Right atrium auricular region (tissue), 2 donors: ENCODE results near the gene BBS9. TPM values are rescaled to one million over a fixed set of nuclear protein-coding genes. Genes with fewer than 3 reads are reported as not detected.

Experiments used
- DNase-seq: peaks from one replicate; pipeline ENCODE4 v3.0.0-alpha.2; 2019; ENCODE audit warnings: low spot score
- H3K27ac ChIP-seq, 2 donors: fragments of 200-600 bp; sonication (generic); 1 replicate in 1 of 2; 2 replicates in 1 of 2; pipeline ENCODE4 v1.5.1; 2016 to 2019
- H3K27me3 ChIP-seq, 2 donors: fragments of 200-600 bp; sonication (generic); one replicate each; pipeline versions ENCODE4 v1.5.1 to v1.6.0; 2017 to 2019
- H3K36me3 ChIP-seq: fragments of 200-600 bp; sonication (generic); one replicate; pipeline ENCODE4 v1.5.1; 2016
- H3K4me1 ChIP-seq, 2 donors: fragments of 200-600 bp; sonication (generic); one replicate each; pipeline versions ENCODE4 v1.5.1 to v1.6.0; 2017 to 2019
- H3K4me3 ChIP-seq, 2 donors: fragments of 200-600 bp; sonication (generic); 1 replicate in 1 of 2; 2 replicates in 1 of 2; pipeline ENCODE4 v1.5.1; 2017 to 2019; ENCODE audit warnings: mild to moderate bottlenecking in 1 of 2, moderate library complexity in 1 of 2
- H3K9me3 ChIP-seq, 2 donors: fragments of 200-600 bp; sonication (generic); one replicate each; pipeline ENCODE4 v1.5.1; 2019
- total RNA-seq, 2 donors: library from RNA; depleted of rRNA; stranded (reverse); fragments of >200 nt; gene quantifications; one replicate each; pipeline ENCODE4 v1.1.0, GENCODE V29; 2016
- TF ChIP-seq, protein P1 (sequence below), 2 donors: fragments of 200-600 bp; sonication (generic); IDR thresholded peaks; one replicate each; pipeline ENCODE4 v1.5.1; 2019; ENCODE audit warnings: antibody characterized with exemption in 2 of 2

BBS9 gene
- total RNA-seq, 2 donors from 2014 or later = 13.3 to 13.8 TPM

DNA sequence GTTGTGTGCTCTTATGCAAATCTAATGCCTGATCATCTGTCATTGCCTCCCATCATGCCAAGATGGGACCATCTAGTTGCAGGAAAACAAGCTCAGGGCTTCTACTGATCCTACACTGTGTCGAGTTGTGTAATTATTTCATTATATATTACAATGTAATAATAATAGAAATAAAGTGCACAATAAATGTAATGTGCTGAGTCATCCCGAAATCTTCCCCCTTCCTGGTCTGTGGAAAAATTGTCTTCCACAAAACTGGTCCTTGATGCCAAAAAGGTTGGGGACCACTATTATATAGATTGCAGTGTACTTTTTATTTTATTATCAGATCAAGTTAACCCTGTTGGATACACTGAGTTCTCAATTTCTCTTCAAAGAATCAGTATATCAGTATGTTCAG is 50.2 kb downstream of the BBS9 start:
- no peaks in the 10 kb centered on the region for H3K27me3 ChIP-seq
- peaks cover 0 to 6% of the 10 kb centered on the region in 2 donors for H3K4me1 ChIP-seq
- H3K36me3 ChIP-seq = peaks cover 8% of the 10 kb centered on the region
- H3K4me3 ChIP-seq = no peak overlapping the region
- no peak overlapping the region for H3K27ac ChIP-seq
- no peak for DNase-seq
- no peaks in the 10 kb centered on the region for H3K9me3 ChIP-seq
- TF ChIP-seq, protein P1, sequence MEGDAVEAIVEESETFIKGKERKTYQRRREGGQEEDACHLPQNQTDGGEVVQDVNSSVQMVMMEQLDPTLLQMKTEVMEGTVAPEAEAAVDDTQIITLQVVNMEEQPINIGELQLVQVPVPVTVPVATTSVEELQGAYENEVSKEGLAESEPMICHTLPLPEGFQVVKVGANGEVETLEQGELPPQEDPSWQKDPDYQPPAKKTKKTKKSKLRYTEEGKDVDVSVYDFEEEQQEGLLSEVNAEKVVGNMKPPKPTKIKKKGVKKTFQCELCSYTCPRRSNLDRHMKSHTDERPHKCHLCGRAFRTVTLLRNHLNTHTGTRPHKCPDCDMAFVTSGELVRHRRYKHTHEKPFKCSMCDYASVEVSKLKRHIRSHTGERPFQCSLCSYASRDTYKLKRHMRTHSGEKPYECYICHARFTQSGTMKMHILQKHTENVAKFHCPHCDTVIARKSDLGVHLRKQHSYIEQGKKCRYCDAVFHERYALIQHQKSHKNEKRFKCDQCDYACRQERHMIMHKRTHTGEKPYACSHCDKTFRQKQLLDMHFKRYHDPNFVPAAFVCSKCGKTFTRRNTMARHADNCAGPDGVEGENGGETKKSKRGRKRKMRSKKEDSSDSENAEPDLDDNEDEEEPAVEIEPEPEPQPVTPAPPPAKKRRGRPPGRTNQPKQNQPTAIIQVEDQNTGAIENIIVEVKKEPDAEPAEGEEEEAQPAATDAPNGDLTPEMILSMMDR (IDR thresholded peaks at IDR 0.05) = no peak

DNA sequence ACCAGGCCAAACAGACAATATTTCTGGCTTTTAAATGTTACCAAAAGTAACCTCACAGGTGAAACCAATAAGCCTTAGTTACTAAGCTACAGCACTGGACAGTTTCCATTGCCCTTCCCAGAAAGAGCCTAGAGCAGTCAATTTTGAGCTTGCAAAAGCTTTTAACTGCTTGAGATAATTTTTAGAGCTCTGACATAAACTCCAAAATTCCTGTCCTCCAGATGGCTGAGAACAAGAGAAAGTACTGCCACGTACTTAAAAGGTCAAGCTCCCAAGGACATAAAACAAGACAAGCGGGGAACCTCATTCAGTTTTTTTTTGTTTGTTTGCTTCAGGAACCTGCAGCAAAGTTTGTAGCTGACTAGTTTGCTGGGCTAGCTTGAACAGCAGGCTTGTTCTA is 54.1 kb downstream of the BBS9 start:
- H3K9me3 ChIP-seq = no peaks in the 10 kb centered on the region
- H3K27ac ChIP-seq = no peak overlapping the region
- TF ChIP-seq, protein P1 (IDR thresholded peaks at IDR 0.05) = no peak
- H3K4me1 ChIP-seq = peaks cover 0 to 6% of the 10 kb centered on the region in 2 donors
- DNase-seq = no peak
- H3K27me3 ChIP-seq = no peaks in the 10 kb centered on the region
- H3K36me3 ChIP-seq = no peaks in the 10 kb centered on the region
- H3K4me3 ChIP-seq = no peak overlapping the region

DNA sequence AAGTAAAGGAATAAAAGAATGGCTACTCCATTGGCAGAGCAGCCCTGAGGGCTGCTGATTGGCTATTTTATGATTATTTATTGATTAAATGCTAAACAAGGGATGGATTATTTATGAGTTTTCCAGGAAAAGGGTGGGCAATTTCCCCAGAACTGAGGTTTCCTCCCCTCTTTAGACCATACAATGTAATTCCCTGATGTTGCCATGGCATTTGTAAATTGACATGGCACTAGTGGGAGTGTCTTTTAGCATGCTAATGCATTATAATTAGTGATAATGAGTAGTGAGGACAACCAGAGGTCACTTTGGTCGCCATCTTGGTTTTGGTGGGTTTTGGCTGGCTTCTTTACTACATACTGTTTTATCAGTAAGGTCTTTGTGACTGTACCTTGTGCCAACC is 55.5 kb downstream of the BBS9 start:
- no peak overlapping the region for H3K27ac ChIP-seq
- no peaks in the 10 kb centered on the region for H3K27me3 ChIP-seq
- TF ChIP-seq, protein P1 (IDR thresholded peaks at IDR 0.05) = no peak
- DNase-seq = no peak
- no peak overlapping the region for H3K4me3 ChIP-seq
- no peaks in the 10 kb centered on the region for H3K9me3 ChIP-seq
- no peaks in the 10 kb centered on the region for H3K36me3 ChIP-seq
- H3K4me1 ChIP-seq = peaks cover 0 to 6% of the 10 kb centered on the region in 2 donors

DNA sequence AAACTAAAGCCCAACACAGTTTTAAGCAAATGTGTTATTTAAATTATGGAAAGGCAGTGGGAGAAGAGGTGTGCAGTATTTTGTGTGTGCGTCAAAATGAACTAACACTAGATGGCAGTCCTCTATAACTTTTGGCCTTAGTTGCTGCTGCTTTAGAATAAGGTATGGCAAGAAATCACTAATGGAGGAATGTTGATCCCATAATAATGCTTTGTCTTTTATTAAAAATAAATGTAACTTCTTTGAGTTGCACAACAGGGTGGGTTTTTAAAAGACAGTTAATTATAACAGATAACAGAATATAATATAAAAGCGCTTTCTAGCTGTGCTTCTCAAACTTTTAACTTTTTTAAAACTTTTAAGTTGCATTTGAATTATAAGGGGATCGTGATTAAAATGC is 56.4 kb downstream of the BBS9 start:
- H3K4me1 ChIP-seq = peaks cover 0 to 6% of the 10 kb centered on the region in 2 donors
- TF ChIP-seq, protein P1 (IDR thresholded peaks at IDR 0.05) = peak; percentile 35 to 68
- H3K27me3 ChIP-seq = no peaks in the 10 kb centered on the region
- H3K4me3 ChIP-seq = no peak overlapping the region
- no peak for DNase-seq
- H3K27ac ChIP-seq = no peak overlapping the region
- no peaks in the 10 kb centered on the region for H3K36me3 ChIP-seq
- H3K9me3 ChIP-seq = no peaks in the 10 kb centered on the region

DNA sequence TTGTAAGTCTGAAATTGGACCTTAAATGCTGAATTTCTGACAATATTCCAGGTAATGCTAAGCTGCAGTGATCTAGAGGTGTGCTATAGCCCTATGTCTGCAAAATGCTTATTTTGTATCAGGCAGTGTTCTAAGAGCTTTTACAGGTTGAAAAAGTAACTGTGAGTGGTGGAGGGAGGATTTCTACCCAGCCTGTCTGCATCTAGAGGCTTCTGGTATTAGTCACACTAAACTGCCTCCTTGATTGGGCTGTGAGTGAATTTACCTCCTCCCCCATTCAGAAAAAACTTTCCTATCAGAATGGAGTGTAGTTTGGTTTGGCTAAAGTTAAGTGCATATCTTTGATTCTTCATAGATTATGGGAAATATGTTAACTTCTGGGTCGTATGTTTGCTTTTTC is 56.8 kb downstream of the BBS9 start:
- no peak overlapping the region for H3K4me3 ChIP-seq
- H3K36me3 ChIP-seq = no peaks in the 10 kb centered on the region
- H3K27me3 ChIP-seq = no peaks in the 10 kb centered on the region
- H3K9me3 ChIP-seq = no peaks in the 10 kb centered on the region
- peaks cover 0 to 6% of the 10 kb centered on the region in 2 donors for H3K4me1 ChIP-seq
- DNase-seq = no peak
- TF ChIP-seq, protein P1 (IDR thresholded peaks at IDR 0.05) = no peak
- H3K27ac ChIP-seq = no peak overlapping the region

DNA sequence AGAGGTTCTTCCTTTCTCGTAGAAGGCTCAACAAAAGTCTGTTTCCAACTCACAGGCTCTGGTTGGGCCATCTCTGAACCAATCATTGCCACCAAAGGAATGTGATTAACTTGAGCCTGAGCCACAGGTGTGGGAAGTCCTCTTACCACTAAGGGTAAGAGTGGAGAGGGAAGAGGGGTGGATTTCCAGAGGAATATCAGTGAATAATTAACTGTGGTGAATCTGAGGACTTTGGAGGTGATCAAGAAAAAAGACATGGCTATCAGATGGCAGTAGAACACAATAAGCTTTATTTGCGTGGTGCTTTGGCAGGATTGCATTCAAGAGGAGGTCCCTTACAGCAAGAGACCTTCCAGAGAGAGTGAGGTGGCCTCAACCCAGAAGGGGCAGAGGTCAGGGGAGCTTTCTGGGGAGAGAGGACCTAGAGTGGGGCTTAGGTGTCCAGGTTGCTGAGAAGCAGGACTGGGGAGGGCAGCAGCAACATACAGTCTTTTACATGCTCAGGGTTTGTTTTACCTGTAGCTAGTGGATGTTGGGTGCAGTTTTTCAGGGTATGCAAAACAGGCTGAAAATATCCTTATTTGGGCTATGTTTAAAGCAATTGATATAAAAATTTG is 61.4 kb downstream of the BBS9 start:
- H3K27ac ChIP-seq = no peak overlapping the region
- H3K36me3 ChIP-seq = no peaks in the 10 kb centered on the region
- no peaks in the 10 kb centered on the region for H3K4me1 ChIP-seq
- no peaks in the 10 kb centered on the region for H3K9me3 ChIP-seq
- no peak for DNase-seq
- no peak overlapping the region for H3K4me3 ChIP-seq
- TF ChIP-seq, protein P1 (IDR thresholded peaks at IDR 0.05) = no peak
- no peaks in the 10 kb centered on the region for H3K27me3 ChIP-seq
